ENCODE data around the gene LRRC75A. TPM values are rescaled to one million over a fixed set of nuclear protein-coding genes. Genes with fewer than 3 reads are reported as not detected.
A peak's percentile ranks its signal among the peaks of the same experiment; 100 is the strongest.

LRRC75A gene
- total and polyA plus RNA-seq, 9 donors: 5.7 to 12.5 (median 7.5) TPM

GRCh38 chr17:16464303-16465051 is 27.5 kb downstream of the LRRC75A start:
- 78% methylated on average over 7 of the region's 12 CpGs for WGBS (ENCODE audit: insufficient coverage)
- Histone ChIP-seq H3K4me3 (ENCODE audit: low read length) (no peak overlapping the region), H3K4me1 (ENCODE audit: control insufficient read depth, insufficient read depth, low read length) (peaks cover 46% of the 10 kb centered on the region), H3K27ac (ENCODE audit: low read length) (no peak overlapping the region), H3K9me3 (replicated peaks; ENCODE audit: control insufficient read depth, low read depth, low read length) (no peaks in the 10 kb centered on the region), H3K27me3 (ENCODE audit: control insufficient read depth, insufficient read depth, low read length) (no peaks in the 10 kb centered on the region), H3K36me3 (ENCODE audit: control insufficient read depth, insufficient read depth, low read length) (peaks cover 30% of the 10 kb centered on the region)
- no peak for DNase-seq

DNA sequence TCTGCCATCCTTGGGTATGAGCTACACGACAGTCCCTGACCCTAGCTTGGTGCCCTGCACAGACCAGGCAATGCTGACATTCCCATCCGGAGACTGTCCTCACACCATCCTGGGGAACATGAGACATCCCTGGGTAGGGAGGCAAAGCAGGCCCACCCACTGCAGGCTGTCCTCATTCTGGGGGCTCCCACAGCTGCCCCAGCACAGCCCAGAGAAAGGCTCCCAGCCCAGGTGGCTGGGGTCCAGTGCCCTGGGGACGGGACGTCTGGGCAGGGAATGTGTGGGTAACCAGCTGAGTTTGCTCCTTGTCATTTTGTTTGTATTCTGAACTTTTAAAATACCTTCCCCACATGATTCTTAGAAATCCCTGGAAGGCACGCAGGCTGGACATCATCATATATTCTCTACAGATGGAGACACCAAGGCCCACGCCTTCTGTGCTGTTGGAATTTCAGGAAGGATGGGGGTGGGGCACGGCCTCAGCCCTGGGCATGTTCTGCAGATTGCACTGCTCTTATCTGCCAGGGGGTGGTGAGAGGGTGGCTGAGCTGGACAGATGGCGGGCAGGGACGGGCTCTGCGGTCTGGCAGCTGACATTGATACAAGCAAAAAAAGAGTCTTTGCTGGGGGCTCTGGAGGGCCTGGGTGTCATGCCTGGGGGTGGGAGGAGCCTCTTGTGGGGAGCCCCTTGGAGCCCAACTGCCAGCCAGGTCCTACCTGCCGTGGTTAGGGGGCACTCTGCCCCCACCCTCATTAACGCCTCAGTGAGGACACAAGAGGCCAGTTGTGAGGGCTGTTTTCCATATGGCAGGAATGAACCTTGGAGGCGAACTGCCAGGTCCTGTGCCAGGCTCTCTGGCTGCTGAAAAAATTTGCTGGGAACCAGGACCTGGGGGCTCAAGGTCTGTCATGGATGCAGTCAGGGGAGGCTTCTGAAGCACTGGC is 28.4 kb downstream of the LRRC75A start:
- H3K27me3 ChIP-seq (ENCODE audit: control insufficient read depth, insufficient read depth, low read length): no peaks in the 10 kb centered on the region
- no peak overlapping the region for H3K4me3 ChIP-seq (ENCODE audit: low read length)
- H3K36me3 ChIP-seq (ENCODE audit: control insufficient read depth, insufficient read depth, low read length): peaks cover 30% of the 10 kb centered on the region
- DNase-seq: peak; percentile 56
- H3K9me3 ChIP-seq (replicated peaks; ENCODE audit: control insufficient read depth, low read depth, low read length): no peaks in the 10 kb centered on the region
- peaks cover 44% of the 10 kb centered on the region for H3K4me1 ChIP-seq (ENCODE audit: control insufficient read depth, insufficient read depth, low read length)
- H3K27ac ChIP-seq (ENCODE audit: low read length): peak overlapping the region; percentile 23
- 64% methylated on average over 4 of the region's 13 CpGs for WGBS (ENCODE audit: insufficient coverage)

DNA sequence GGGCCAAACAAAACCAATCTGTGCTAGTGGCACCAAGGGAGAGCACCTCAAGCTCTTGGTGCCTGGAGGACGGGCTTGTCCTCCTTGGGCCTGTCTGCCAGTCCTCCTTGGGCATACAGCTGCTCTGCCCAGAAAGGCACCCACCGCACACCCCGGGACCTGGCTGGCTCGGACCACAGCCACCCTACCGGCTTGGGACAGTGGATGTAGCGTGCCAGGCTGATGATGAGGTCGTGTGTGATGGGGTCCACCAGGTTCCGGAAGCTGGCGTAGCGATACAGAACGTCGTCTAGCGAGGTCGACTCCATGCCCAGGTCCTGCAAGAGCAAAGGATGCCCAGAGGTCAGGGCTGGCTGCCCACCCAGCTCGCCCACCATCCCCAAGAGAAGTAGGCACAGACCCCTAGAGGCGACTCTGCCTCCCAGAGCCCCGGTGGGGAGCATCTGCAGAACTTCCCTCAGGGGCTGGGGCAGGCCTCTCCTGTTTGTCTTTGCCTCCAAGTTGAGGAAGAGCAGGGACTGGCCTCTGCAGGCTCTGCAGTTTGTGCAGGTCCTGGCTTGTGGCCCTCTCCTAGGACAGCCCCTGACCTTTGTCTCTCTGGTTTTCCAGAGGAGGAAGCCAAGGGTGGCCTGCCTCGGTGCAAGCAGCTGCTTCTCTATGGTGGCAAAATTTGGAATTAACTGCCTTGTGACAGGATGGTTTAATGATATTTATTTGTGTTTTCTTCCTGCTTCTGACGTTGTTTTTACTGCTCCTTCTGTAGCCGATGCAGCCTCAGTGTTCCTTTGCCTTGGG is 29.7 kb downstream of the LRRC75A start:
- no peak for DNase-seq
- Histone ChIP-seq H3K4me3 (ENCODE audit: low read length) (no peak overlapping the region), H3K36me3 (ENCODE audit: control insufficient read depth, insufficient read depth, low read length) (peaks cover 35% of the 10 kb centered on the region), H3K27me3 (ENCODE audit: control insufficient read depth, insufficient read depth, low read length) (no peaks in the 10 kb centered on the region), H3K27ac (ENCODE audit: low read length) (no peak overlapping the region), H3K9me3 (replicated peaks; ENCODE audit: control insufficient read depth, low read depth, low read length) (no peaks in the 10 kb centered on the region), H3K4me1 (ENCODE audit: control insufficient read depth, insufficient read depth, low read length) (peaks cover 41% of the 10 kb centered on the region)
- 72% methylated on average over 15 of the region's 20 CpGs for WGBS (ENCODE audit: insufficient coverage)

DNA sequence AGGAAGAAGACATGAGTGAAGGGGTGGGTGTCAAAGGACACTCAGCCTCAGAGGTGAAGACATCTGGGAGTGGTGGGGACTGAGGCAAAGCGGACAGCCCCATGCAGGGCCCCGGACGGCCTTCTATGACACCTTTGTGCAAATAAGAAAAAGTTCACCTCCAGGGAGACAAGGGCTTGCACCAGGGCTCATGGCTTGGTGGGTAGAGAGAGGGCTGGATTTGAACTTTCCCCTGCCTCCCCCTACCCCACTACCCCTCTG is 30.5 kb downstream of the LRRC75A start:
- no peak overlapping the region for H3K27ac ChIP-seq (ENCODE audit: low read length)
- H3K4me3 ChIP-seq (ENCODE audit: low read length): no peak overlapping the region
- H3K4me1 ChIP-seq (ENCODE audit: control insufficient read depth, insufficient read depth, low read length): peaks cover 41% of the 10 kb centered on the region
- WGBS (ENCODE audit: insufficient coverage): no CpG with 5 or more reads among the region's 3 CpGs
- no peaks in the 10 kb centered on the region for H3K27me3 ChIP-seq (ENCODE audit: control insufficient read depth, insufficient read depth, low read length)
- H3K9me3 ChIP-seq (replicated peaks; ENCODE audit: control insufficient read depth, low read depth, low read length): no peaks in the 10 kb centered on the region
- H3K36me3 ChIP-seq (ENCODE audit: control insufficient read depth, insufficient read depth, low read length): peaks cover 42% of the 10 kb centered on the region
- DNase-seq: no peak

- Histone ChIP-seq H3K4me3 (ENCODE audit: low read length) (no peak overlapping the region), H3K27me3 (ENCODE audit: control insufficient read depth, insufficient read depth, low read length) (no peaks in the 10 kb centered on the region), H3K4me1 (ENCODE audit: control insufficient read depth, insufficient read depth, low read length) (peaks cover 37% of the 10 kb centered on the region), H3K9me3 (replicated peaks; ENCODE audit: control insufficient read depth, low read depth, low read length) (no peaks in the 10 kb centered on the region), H3K27ac (ENCODE audit: low read length) (no peak overlapping the region), H3K36me3 (ENCODE audit: control insufficient read depth, insufficient read depth, low read length) (peaks cover 45% of the 10 kb centered on the region)
- no peak for DNase-seq
- WGBS (ENCODE audit: insufficient coverage): 90% methylated on average over 12 of the region's 17 CpGs
These were observed 31.0 kb downstream of the LRRC75A start for GRCh38 chr17:16460796-16461605.

- no peaks in the 10 kb centered on the region for H3K27me3 ChIP-seq (ENCODE audit: control insufficient read depth, insufficient read depth, low read length)
- peaks cover 45% of the 10 kb centered on the region for H3K36me3 ChIP-seq (ENCODE audit: control insufficient read depth, insufficient read depth, low read length)
- H3K4me1 ChIP-seq (ENCODE audit: control insufficient read depth, insufficient read depth, low read length): peaks cover 28% of the 10 kb centered on the region
- H3K4me3 ChIP-seq (ENCODE audit: low read length): no peak overlapping the region
- DNase-seq: no peak
- no peak overlapping the region for H3K27ac ChIP-seq (ENCODE audit: low read length)
- WGBS (ENCODE audit: insufficient coverage): 80% methylated on average over 1 of the region's 5 CpGs
- no peaks in the 10 kb centered on the region for H3K9me3 ChIP-seq (replicated peaks; ENCODE audit: control insufficient read depth, low read depth, low read length)
These were observed 32.0 kb downstream of the LRRC75A start for GRCh38 chr17:16459855-16460550.

- H3K27me3 ChIP-seq (ENCODE audit: control insufficient read depth, insufficient read depth, low read length): no peaks in the 10 kb centered on the region
- no peaks in the 10 kb centered on the region for H3K9me3 ChIP-seq (replicated peaks; ENCODE audit: control insufficient read depth, low read depth, low read length)
- H3K27ac ChIP-seq (ENCODE audit: low read length): no peak overlapping the region
- WGBS (ENCODE audit: insufficient coverage): 56% methylated on average over 7 of the region's 11 CpGs
- H3K36me3 ChIP-seq (ENCODE audit: control insufficient read depth, insufficient read depth, low read length): peaks cover 42% of the 10 kb centered on the region
- H3K4me1 ChIP-seq (ENCODE audit: control insufficient read depth, insufficient read depth, low read length): peaks cover 22% of the 10 kb centered on the region
- DNase-seq: no peak
- no peak overlapping the region for H3K4me3 ChIP-seq (ENCODE audit: low read length)
These were observed 32.7 kb downstream of the LRRC75A start for GRCh38 chr17:16459271-16459670.

DNA sequence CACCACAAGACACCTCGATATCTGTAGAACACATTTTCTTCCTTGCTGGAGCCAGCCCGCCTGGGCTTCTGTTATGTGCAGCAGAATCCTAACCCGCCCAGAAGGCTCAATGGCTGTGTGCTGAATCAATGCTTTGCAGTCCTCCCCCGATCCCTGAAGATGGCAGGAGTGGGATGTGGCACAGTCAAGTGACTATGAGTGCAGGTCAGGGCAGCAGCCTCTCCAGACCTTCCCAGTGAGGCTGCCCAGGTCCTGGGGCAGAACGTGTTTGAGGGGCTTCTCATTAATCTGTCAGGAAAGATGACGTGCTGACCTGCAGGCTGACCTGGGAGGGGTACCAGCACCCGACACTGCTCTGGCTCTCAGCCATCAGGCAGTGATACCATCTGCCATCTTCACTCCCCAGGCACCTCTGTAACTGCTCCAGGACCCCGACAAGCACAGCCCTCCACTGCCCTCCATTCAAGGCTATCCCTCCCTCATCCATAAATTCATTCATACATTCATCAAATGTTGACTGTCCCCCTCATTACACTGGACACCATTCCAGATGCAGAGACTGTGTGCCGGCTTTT is 35.2 kb downstream of the LRRC75A start:
- Histone ChIP-seq H3K36me3 (ENCODE audit: control insufficient read depth, insufficient read depth, low read length) (peaks cover 38% of the 10 kb centered on the region), H3K4me1 (ENCODE audit: control insufficient read depth, insufficient read depth, low read length) (no peaks in the 10 kb centered on the region), H3K27ac (ENCODE audit: low read length) (no peak overlapping the region), H3K4me3 (ENCODE audit: low read length) (no peak overlapping the region), H3K9me3 (replicated peaks; ENCODE audit: control insufficient read depth, low read depth, low read length) (no peaks in the 10 kb centered on the region), H3K27me3 (ENCODE audit: control insufficient read depth, insufficient read depth, low read length) (no peaks in the 10 kb centered on the region)
- DNase-seq: no peak
- WGBS (ENCODE audit: insufficient coverage): 76% methylated on average over 9 of the region's 9 CpGs

All from muscle of leg (tissue), 11 donors.